HepG2 (cell line): ENCODE results near the gene TNFAIP2. TPM values are rescaled to one million over a fixed set of nuclear protein-coding genes. Genes with fewer than 3 reads are reported as not detected.

ENCODE experiments used
- CBX1 ChIP-seq: IDR thresholded peaks from one replicate; pipeline ENCODE4 v1.6.1; 2016; ENCODE audit warnings: antibody characterized with exemption, low read depth
- FOSL2 ChIP-seq: sonication (generic); formaldehyde crosslinking; IDR thresholded peaks from 2 replicates; pipeline ENCODE4 v1.4.0; 2020; ENCODE audit warnings: missing genetic modification reagents
- GABPB1 ChIP-seq: IDR thresholded peaks from 2 replicates; pipeline ENCODE4 v1.6.1; 2016; ENCODE audit warnings: mild to moderate bottlenecking, missing genetic modification reagents, moderate library complexity, missing compliant biosample characterization
- GATA4 ChIP-seq: sonication (generic); IDR thresholded peaks from 2 replicates; pipeline ENCODE4 v1.6.1; 2016; ENCODE audit warnings: antibody characterized with exemption, low read depth, borderline replicate concordance
- KLF12 ChIP-seq: sonication (generic); formaldehyde crosslinking; IDR thresholded peaks from 2 replicates; pipeline ENCODE4 v1.4.0; 2020; ENCODE audit warnings: missing genetic modification reagents, borderline replicate concordance
- KMT2B ChIP-seq: IDR thresholded peaks from 2 replicates; pipeline ENCODE4 v1.6.1; 2016; ENCODE audit warnings: missing genetic modification reagents, missing compliant biosample characterization
- REPIN1 ChIP-seq: sonication (generic); formaldehyde crosslinking; IDR thresholded peaks from 2 replicates; pipeline ENCODE4 v1.8.0; 2022; ENCODE audit warnings: missing genetic modification reagents, low read depth, mild to moderate bottlenecking, borderline replicate concordance
- SALL2 ChIP-seq: sonication (generic); formaldehyde crosslinking; IDR thresholded peaks from 2 replicates; pipeline ENCODE4 v1.8.1; 2023; ENCODE audit warnings: mild to moderate bottlenecking, missing genetic modification reagents, inconsistent platforms
- SIN3B ChIP-seq: fragments of 150-350 bp; IDR thresholded peaks from 2 replicates; pipeline ENCODE4 v1.6.1; 2014; ENCODE audit warnings: low read length
- SMAD9 ChIP-seq: sonication (generic); formaldehyde crosslinking; IDR thresholded peaks from 2 replicates; pipeline ENCODE4 v1.5.1; 2020; ENCODE audit warnings: mild to moderate bottlenecking, missing genetic modification reagents
- TEAD3 ChIP-seq: optimal IDR thresholded peaks from 2 replicates; pipeline ENCODE3; 2016; ENCODE audit warnings: borderline replicate concordance
- ZNF430 ChIP-seq: sonication (generic); formaldehyde crosslinking; IDR thresholded peaks from 2 replicates; pipeline ENCODE4 v1.9.0; 2021; ENCODE audit warnings: mild to moderate bottlenecking, missing genetic modification reagents
- ZNF451 ChIP-seq: sonication (generic); formaldehyde crosslinking; IDR thresholded peaks from 2 replicates; pipeline ENCODE4 v1.5.0; 2020; ENCODE audit warnings: mild to moderate bottlenecking, missing genetic modification reagents
- ZNF543 ChIP-seq: sonication (generic); formaldehyde crosslinking; IDR thresholded peaks from 2 replicates; pipeline ENCODE4 v1.4.0; 2020; ENCODE audit warnings: mild to moderate bottlenecking, missing genetic modification reagents
- ZNF713 ChIP-seq: sonication (generic); formaldehyde crosslinking; IDR thresholded peaks from 2 replicates; pipeline ENCODE4 v1.4.0; 2020; ENCODE audit warnings: mild to moderate bottlenecking, missing genetic modification reagents
- ZNF737 ChIP-seq: sonication (generic); formaldehyde crosslinking; IDR thresholded peaks from 2 replicates; pipeline ENCODE4 v1.5.0; 2020; ENCODE audit warnings: missing genetic modification reagents, mild to moderate bottlenecking, borderline replicate concordance
- ZNF773 ChIP-seq: sonication (generic); formaldehyde crosslinking; IDR thresholded peaks from 2 replicates; pipeline ENCODE4 v1.4.0; 2020; ENCODE audit warnings: missing genetic modification reagents, borderline replicate concordance
- polyA plus RNA-seq, 8 experiments: library from polyadenylated mRNA; depleted of rRNA in 3 of 8; stranded (reverse) in 7 of 8; unstranded in 1 of 8; fragments of >200 nt; fragmentation: Illumina TruSeq in 4 of 8; extraction: Trizol in 4 of 8; gene quantifications; 2 replicates each; pipeline versions ENCODE4 v1.2.1 to v1.2.3, GENCODE V29; 2011 to 2016; ENCODE audit warnings: low read depth in 4 of 8, missing spikeins in 1 of 8, mixed read lengths in 1 of 8; ENCODE audit not compliant: insufficient read depth in 1 of 8
- total RNA-seq, 5 experiments: library from RNA; depleted of rRNA; stranded (reverse); fragments of >200 nt; fragmentation: Illumina TruSeq; extraction: Trizol; gene quantifications; 2 replicates each; pipeline ENCODE4 v1.2.3, GENCODE V29; 2016; ENCODE audit warnings: low read depth in 1 of 5
- TF ChIP-seq, protein P1 (sequence below): sonication (generic); IDR thresholded peaks from 2 replicates; pipeline ENCODE4 v1.6.1; 2016; ENCODE audit warnings: low read depth, borderline replicate concordance
- TF ChIP-seq, protein P2 (sequence below): sonication (generic); formaldehyde crosslinking; conservative IDR thresholded peaks from 2 replicates; pipeline ENCODE4 v1.4.0; 2020; ENCODE audit warnings: mild to moderate bottlenecking, missing genetic modification reagents, moderate library complexity
- TF ChIP-seq, protein P3 (sequence below): IDR thresholded peaks from 2 replicates; pipeline ENCODE4 v1.6.1; 2016; ENCODE audit warnings: missing genetic modification reagents, missing compliant biosample characterization
- TF ChIP-seq, protein P4 (sequence below): sonication (generic); formaldehyde crosslinking; IDR thresholded peaks from 2 replicates; pipeline ENCODE4 v1.8.0; 2022; ENCODE audit warnings: mild to moderate bottlenecking, missing genetic modification reagents; ENCODE audit not compliant: insufficient replicate concordance
- TF ChIP-seq, protein P5 (sequence below): sonication (generic); formaldehyde crosslinking; IDR thresholded peaks from 2 replicates; pipeline ENCODE4 v1.4.0; 2020; ENCODE audit warnings: missing genetic modification reagents

The TNFAIP2 gene
- total and polyA plus RNA-seq, 2 of the 13 experiments (the other 11 are each of a cell fraction or from before 2014, with no cell fraction given), result 0.46 to 1.5 TPM

DNA sequence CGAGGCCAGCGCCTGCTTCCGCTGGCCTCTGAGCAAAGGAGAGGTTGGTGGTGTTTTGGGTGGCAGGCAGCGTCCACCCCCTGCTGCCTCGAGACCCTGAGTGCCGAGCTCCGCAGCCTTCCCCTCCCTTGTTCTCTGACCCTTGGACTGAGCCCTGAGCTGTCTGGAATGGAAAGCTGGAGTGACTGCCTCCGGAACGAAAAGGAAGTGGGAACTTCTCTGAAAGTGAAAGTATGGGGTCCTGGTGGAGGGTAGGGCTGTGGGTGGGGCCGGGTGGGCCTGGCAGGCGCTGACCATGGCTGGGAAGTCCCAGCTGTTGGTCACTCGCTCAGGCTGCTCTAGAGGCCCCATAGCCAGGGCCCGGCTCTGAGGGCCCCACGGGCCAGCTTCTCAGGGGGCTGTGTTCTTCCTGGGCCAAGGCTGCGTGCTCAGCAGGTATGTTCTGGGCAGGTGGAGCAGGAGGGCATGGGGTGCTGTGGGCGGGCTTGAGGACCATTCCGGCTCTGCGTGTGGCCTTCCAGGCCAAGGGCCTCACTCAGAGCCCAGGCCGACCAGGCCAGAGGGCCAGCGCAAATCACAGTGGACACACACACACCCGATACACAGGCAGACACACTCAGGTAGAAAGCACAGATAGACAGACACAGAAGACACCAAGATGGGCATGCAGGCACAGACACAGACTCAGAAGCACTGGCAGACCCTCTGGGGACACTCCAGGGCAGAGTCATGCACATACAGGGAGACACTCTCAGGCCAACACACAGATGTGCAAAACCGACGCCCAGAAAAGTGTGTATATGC is 28.7 kb upstream of the TNFAIP2 start, which contains the start of gene EXOC3L4 (continued):
- TF ChIP-seq, protein P1, sequence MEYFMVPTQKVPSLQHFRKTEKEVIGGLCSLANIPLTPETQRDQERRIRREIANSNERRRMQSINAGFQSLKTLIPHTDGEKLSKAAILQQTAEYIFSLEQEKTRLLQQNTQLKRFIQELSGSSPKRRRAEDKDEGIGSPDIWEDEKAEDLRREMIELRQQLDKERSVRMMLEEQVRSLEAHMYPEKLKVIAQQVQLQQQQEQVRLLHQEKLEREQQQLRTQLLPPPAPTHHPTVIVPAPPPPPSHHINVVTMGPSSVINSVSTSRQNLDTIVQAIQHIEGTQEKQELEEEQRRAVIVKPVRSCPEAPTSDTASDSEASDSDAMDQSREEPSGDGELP, result peak; percentile 84
- TF ChIP-seq ZNF451 (CRISPR knock-in tag), result peak; percentile 36; the same call in 1 of the 2 replicates
- TF ChIP-seq, protein P2, sequence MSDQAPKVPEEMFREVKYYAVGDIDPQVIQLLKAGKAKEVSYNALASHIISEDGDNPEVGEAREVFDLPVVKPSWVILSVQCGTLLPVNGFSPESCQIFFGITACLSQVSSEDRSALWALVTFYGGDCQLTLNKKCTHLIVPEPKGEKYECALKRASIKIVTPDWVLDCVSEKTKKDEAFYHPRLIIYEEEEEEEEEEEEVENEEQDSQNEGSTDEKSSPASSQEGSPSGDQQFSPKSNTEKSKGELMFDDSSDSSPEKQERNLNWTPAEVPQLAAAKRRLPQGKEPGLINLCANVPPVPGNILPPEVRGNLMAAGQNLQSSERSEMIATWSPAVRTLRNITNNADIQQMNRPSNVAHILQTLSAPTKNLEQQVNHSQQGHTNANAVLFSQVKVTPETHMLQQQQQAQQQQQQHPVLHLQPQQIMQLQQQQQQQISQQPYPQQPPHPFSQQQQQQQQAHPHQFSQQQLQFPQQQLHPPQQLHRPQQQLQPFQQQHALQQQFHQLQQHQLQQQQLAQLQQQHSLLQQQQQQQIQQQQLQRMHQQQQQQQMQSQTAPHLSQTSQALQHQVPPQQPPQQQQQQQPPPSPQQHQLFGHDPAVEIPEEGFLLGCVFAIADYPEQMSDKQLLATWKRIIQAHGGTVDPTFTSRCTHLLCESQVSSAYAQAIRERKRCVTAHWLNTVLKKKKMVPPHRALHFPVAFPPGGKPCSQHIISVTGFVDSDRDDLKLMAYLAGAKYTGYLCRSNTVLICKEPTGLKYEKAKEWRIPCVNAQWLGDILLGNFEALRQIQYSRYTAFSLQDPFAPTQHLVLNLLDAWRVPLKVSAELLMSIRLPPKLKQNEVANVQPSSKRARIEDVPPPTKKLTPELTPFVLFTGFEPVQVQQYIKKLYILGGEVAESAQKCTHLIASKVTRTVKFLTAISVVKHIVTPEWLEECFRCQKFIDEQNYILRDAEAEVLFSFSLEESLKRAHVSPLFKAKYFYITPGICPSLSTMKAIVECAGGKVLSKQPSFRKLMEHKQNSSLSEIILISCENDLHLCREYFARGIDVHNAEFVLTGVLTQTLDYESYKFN (CRISPR knock-in tag), result peak; percentile 78
- TF ChIP-seq ZNF737 (CRISPR knock-in tag), result 0 out of 2 replicates have a peak, but pooled peaks have one; percentile 89
- peak; percentile 22 for TF ChIP-seq CBX1
- peak; percentile 38; the same call in 1 of the 2 replicates for TF ChIP-seq GATA4
- TF ChIP-seq, protein P3, sequence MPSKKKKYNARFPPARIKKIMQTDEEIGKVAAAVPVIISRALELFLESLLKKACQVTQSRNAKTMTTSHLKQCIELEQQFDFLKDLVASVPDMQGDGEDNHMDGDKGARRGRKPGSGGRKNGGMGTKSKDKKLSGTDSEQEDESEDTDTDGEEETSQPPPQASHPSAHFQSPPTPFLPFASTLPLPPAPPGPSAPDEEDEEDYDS, result peak; percentile 31; the same call in 1 of the 2 replicates
- TF ChIP-seq, protein P4, sequence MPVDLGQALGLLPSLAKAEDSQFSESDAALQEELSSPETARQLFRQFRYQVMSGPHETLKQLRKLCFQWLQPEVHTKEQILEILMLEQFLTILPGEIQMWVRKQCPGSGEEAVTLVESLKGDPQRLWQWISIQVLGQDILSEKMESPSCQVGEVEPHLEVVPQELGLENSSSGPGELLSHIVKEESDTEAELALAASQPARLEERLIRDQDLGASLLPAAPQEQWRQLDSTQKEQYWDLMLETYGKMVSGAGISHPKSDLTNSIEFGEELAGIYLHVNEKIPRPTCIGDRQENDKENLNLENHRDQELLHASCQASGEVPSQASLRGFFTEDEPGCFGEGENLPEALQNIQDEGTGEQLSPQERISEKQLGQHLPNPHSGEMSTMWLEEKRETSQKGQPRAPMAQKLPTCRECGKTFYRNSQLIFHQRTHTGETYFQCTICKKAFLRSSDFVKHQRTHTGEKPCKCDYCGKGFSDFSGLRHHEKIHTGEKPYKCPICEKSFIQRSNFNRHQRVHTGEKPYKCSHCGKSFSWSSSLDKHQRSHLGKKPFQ (CRISPR knock-in tag), result peak; percentile 80
- TF ChIP-seq SMAD9 (CRISPR knock-in tag), result 0 out of 2 replicates have a peak, but pooled peaks have one; percentile 28
- TF ChIP-seq ZNF430, result peak; percentile 91
- TF ChIP-seq ZNF773, result 0 out of 2 replicates have a peak, but pooled peaks have one; percentile 64
- no peak; the same call in none of the 2 replicates for TF ChIP-seq ZNF543 (CRISPR knock-in tag)
- TF ChIP-seq GABPB1 (CRISPR knock-in tag), result peak; percentile 60
- TF ChIP-seq, protein P5, sequence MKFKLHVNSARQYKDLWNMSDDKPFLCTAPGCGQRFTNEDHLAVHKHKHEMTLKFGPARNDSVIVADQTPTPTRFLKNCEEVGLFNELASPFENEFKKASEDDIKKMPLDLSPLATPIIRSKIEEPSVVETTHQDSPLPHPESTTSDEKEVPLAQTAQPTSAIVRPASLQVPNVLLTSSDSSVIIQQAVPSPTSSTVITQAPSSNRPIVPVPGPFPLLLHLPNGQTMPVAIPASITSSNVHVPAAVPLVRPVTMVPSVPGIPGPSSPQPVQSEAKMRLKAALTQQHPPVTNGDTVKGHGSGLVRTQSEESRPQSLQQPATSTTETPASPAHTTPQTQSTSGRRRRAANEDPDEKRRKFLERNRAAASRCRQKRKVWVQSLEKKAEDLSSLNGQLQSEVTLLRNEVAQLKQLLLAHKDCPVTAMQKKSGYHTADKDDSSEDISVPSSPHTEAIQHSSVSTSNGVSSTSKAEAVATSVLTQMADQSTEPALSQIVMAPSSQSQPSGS (CRISPR knock-in tag), result no peak
- no peak for TF ChIP-seq SALL2
- TF ChIP-seq KMT2B (CRISPR knock-in tag), result peak; percentile 38; the same call in 1 of the 2 replicates
- no peak; the same call in 1 of the 2 replicates for TF ChIP-seq FOSL2
- TF ChIP-seq KLF12 (CRISPR knock-in tag), result 0 out of 2 replicates have a peak, but pooled peaks have one; percentile 60
- peak; percentile 35 for TF ChIP-seq TEAD3
- TF ChIP-seq SIN3B, result no peak
- 0 out of 2 replicates have a peak, but pooled peaks have one; percentile 58 for TF ChIP-seq ZNF713 (CRISPR knock-in tag)
- TF ChIP-seq REPIN1 (CRISPR knock-in tag), result peak; percentile 66; the same call in 1 of the 2 replicates
